Endodermal cell (in vitro differentiated cells): Measurements from ENCODE around the gene NYNRIN. TPM values are rescaled to one million over a fixed set of nuclear protein-coding genes. Genes with fewer than 3 reads are reported as not detected.

ENCODE experiments used
- DNase-seq: peaks from one replicate; pipeline ENCODE4 v3.0.0-alpha.2; 2017
- H3K27ac ChIP-seq: 2 replicates; pipeline ENCODE4 v1.5.1; 2013; ENCODE audit warnings: mild to moderate bottlenecking, low read depth, low read length, moderate library complexity
- H3K27me3 ChIP-seq: 2 replicates; pipeline ENCODE4 v1.6.1; 2013; ENCODE audit warnings: mild to moderate bottlenecking, low read length, moderate library complexity; ENCODE audit not compliant: insufficient read depth, control insufficient read depth, poor library complexity, severe bottlenecking
- H3K36me3 ChIP-seq: 2 replicates; pipeline ENCODE4 v1.7.0; 2013; ENCODE audit warnings: mild to moderate bottlenecking, low read length, moderate library complexity; ENCODE audit not compliant: control insufficient read depth, insufficient read depth
- H3K4me1 ChIP-seq: one replicate; pipeline ENCODE4 v1.7.0; 2013; ENCODE audit warnings: low read length; ENCODE audit not compliant: control insufficient read depth, insufficient read depth
- H3K4me3 ChIP-seq: 2 replicates; pipeline ENCODE4 v1.5.1; 2013; ENCODE audit warnings: mild to moderate bottlenecking, low read length, moderate library complexity
- H3K9ac ChIP-seq: 2 replicates; pipeline ENCODE4 v1.6.1; 2013; ENCODE audit warnings: mild to moderate bottlenecking, low read length, moderate library complexity; ENCODE audit not compliant: poor library complexity, severe bottlenecking; ENCODE audit errors: extremely low read depth
- H3K9me3 ChIP-seq: 2 replicates; pipeline ENCODE4 v1.6.1; 2013; ENCODE audit warnings: mild to moderate bottlenecking, low read length, moderate library complexity; ENCODE audit not compliant: control insufficient read depth
- H3K27ac Mint-ChIP-seq: 2 replicates; pipeline ENCODE4 v1.8.0; 2020; ENCODE audit warnings: mixed read lengths
- H3K27me3 Mint-ChIP-seq: 2 replicates; pipeline ENCODE4 v1.8.0; 2021; ENCODE audit warnings: mild to moderate bottlenecking, mixed read lengths; ENCODE audit not compliant: insufficient read depth
- H3K36me3 Mint-ChIP-seq: 2 replicates; pipeline ENCODE4 v1.8.0; 2020; ENCODE audit warnings: low read depth, mixed read lengths
- H3K4me1 Mint-ChIP-seq: 2 replicates; pipeline ENCODE4 v1.8.0; 2020; ENCODE audit warnings: mixed read lengths
- H3K4me3 Mint-ChIP-seq: 2 replicates; pipeline ENCODE4 v1.8.0; 2020; ENCODE audit warnings: mild to moderate bottlenecking, moderate library complexity, mixed read lengths
- H3K9me3 Mint-ChIP-seq: 2 replicates; pipeline ENCODE4 v1.8.0; 2020; ENCODE audit warnings: mild to moderate bottlenecking, mixed read lengths
- CTCF ChIP-seq: fragments of 200-600 bp; sonication (generic); conservative IDR thresholded peaks from 2 replicates; pipeline ENCODE4 v1.5.0; 2021; ENCODE audit warnings: antibody characterized with exemption, mild to moderate bottlenecking
- WGBS, 2 experiments: methylation state at CpG; one replicate each; pipeline versions ENCODE4 v1.1.5 to v1.1.7; 2013; ENCODE audit warnings: missing lambda C conversion rate in 2 of 2, mixed read lengths in 1 of 2; ENCODE audit not compliant: insufficient coverage in 1 of 2, insufficient read length in 1 of 2; 5-methylcytosine and 5-hydroxymethylcytosine counted together
- total RNA-seq, 2 donors: library from RNA; stranded (reverse); fragmentation: NEBNext Ultra II Directional in 1 of 2; extraction: Animal tissue kit (Norgen Biotek cat#: 25700) in 1 of 2; gene quantifications; 2 replicates in 1 of 2; 3 replicates in 1 of 2; pipeline ENCODE4 v1.2.1, GENCODE V29; 2021

NYNRIN gene
- total RNA-seq, 2 donors from 2014 or later, result 19.5 to 19.7 TPM

GRCh38 chr14:24365600-24366412 is 33.0 kb upstream of the NYNRIN start:
- no peaks in the 10 kb centered on the region for H3K9me3 ChIP-seq
- no peak overlapping the region for H3K9ac ChIP-seq

GRCh38 chr14:24366413-24366720 is 32.4 kb upstream of the NYNRIN start:
- no peak overlapping the region for H3K27ac Mint-ChIP-seq
- TF ChIP-seq CTCF, result no peak
- Histone ChIP-seq H3K36me3 (no peaks in the 10 kb centered on the region), H3K4me1 (peaks cover 7% of the 10 kb centered on the region), H3K9ac (peak overlapping the region; percentile 41), H3K4me3 (peak overlapping the region; percentile 84), H3K9me3 (no peaks in the 10 kb centered on the region), H3K27me3 (peaks cover 19% of the 10 kb centered on the region), H3K27ac (peak overlapping the region; percentile 92)
- peaks cover 8% of the 10 kb centered on the region for H3K4me1 Mint-ChIP-seq
- H3K4me3 Mint-ChIP-seq, result peak overlapping the region; percentile 69
- 2% methylated on average over 6 to 16 of the region's 16 CpGs for WGBS, 2 experiments
- no peak for DNase-seq
- no peaks in the 10 kb centered on the region for H3K36me3 Mint-ChIP-seq
- H3K27me3 Mint-ChIP-seq, result peaks cover 28% of the 10 kb centered on the region
- H3K9me3 Mint-ChIP-seq, result no peaks in the 10 kb centered on the region

More at GRCh38 chr14:24365600-24366412, 33.0 kb upstream of the NYNRIN start:
- WGBS, 2 experiments, result 5 to 6% methylated on average over 13 to 28 of the region's 28 CpGs
- no peaks in the 10 kb centered on the region for H3K9me3 Mint-ChIP-seq
- Histone ChIP-seq H3K4me1 (peaks cover 2% of the 10 kb centered on the region), H3K27me3 (peaks cover 25% of the 10 kb centered on the region), H3K36me3 (no peaks in the 10 kb centered on the region), H3K27ac (peak overlapping the region; percentile 52), H3K4me3 (peak overlapping the region; percentile 84)
- H3K27ac Mint-ChIP-seq, result peak overlapping the region; percentile 55
- peaks cover 33% of the 10 kb centered on the region for H3K27me3 Mint-ChIP-seq
- H3K36me3 Mint-ChIP-seq, result no peaks in the 10 kb centered on the region
- peak; percentile 97 for DNase-seq
- peak overlapping the region; percentile 69 for H3K4me3 Mint-ChIP-seq
- H3K4me1 Mint-ChIP-seq, result peaks cover 8% of the 10 kb centered on the region
- peak; percentile 99 for TF ChIP-seq CTCF

- H3K27me3 Mint-ChIP-seq, result peaks cover 22% of the 10 kb centered on the region
- TF ChIP-seq CTCF, result no peak
- WGBS, 2 experiments, result 0 to 1% methylated on average over 3 to 40 of the region's 40 CpGs
- H3K27ac Mint-ChIP-seq, result peak overlapping the region; percentile 93
- peak overlapping the region; percentile 69 for H3K4me3 Mint-ChIP-seq
- Histone ChIP-seq H3K27ac (peak overlapping the region; percentile 92), H3K4me3 (peak overlapping the region; percentile 84), H3K4me1 (peaks cover 7% of the 10 kb centered on the region), H3K36me3 (no peaks in the 10 kb centered on the region), H3K9ac (peak overlapping the region; percentile 41), H3K9me3 (no peaks in the 10 kb centered on the region), H3K27me3 (peaks cover 14% of the 10 kb centered on the region)
- DNase-seq, result peak; percentile 99
- peaks cover 8% of the 10 kb centered on the region for H3K4me1 Mint-ChIP-seq
- no peaks in the 10 kb centered on the region for H3K36me3 Mint-ChIP-seq
- no peaks in the 10 kb centered on the region for H3K9me3 Mint-ChIP-seq
Measured at GRCh38 chr14:24366721-24367513, 31.9 kb upstream of the NYNRIN start.
